ENCODE data around the gene SLIT3. TPM values are rescaled to one million over a fixed set of nuclear protein-coding genes. Genes with fewer than 3 reads are reported as not detected.

SLIT3 gene
- total and polyA plus RNA-seq, 10 of the 15 experiments (the other 5 are each of a cell fraction or from before 2014, with no cell fraction given) = 0.05 TPM; not detected in 9

DNA sequence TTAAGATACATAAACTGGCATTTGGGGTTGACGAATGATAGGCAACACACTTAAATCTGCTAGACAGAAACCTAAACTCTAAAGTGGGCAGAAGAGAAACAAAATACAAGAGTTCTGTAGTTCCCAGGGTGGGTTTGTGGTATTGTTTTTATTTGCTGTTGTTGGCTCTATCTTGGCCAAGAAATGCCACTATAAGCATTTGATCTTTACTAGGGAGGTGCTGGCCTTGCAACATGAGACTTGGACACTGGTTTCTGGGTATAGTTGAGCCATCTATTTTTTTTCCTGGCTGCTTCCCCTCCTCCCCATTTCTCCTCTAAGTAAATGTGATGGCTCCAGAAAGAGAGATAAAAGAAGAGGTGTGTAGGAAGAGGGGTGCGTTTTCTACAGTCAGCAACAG is 251.2 kb downstream of the SLIT3 start:
- in situ Hi-C loops (cut with MboI) = no loop called here
- H4K20me1 ChIP-seq (ENCODE audit: control insufficient read depth, insufficient read depth) = no peaks in the 10 kb centered on the region
- H3K4me1 ChIP-seq (ENCODE audit: control insufficient read depth, insufficient read depth, low read length) = no peaks in the 10 kb centered on the region
- H2AFZ ChIP-seq (ENCODE audit: control insufficient read depth, low read depth, low read length) = no peak overlapping the region
- no peaks in the 10 kb centered on the region for H3K9me3 ChIP-seq (replicated peaks; ENCODE audit: control insufficient read depth, insufficient read depth, low read length)
- no peaks in the 10 kb centered on the region for H3K36me3 ChIP-seq (ENCODE audit: control insufficient read depth in 2 of 2, insufficient read depth in 2 of 2, low read length in 1 of 2)
- ChIA-PET POLR2A (no interaction called here), SMC1A (ENCODE audit: uncharacterized antibody, unreplicated experiment) (no interaction called here), CTCF (interaction anchor here (1.2 kb wide), 1 partner anchor 8 kb away, joined by 3 read pairs; no protein-coding TSS in a partner anchor), RAD21 (ENCODE audit: unreplicated experiment) (no interaction called here)
- no peak overlapping the region for H3K4me3 ChIP-seq
- FAIRE-seq (no peak), DNase-seq (ENCODE audit: low read depth, low spot score) (no peak), ATAC-seq (no peak)
- TF ChIP-seq RFX5 (IDR thresholded peaks at IDR 0.05; ENCODE audit: low read depth, low read length) (no peak), BHLHE40 (IDR thresholded peaks at IDR 0.05; ENCODE audit: borderline replicate concordance in 1 of 2, low read depth in 2 of 2, low read length in 1 of 2) (no peak), NFYA (IDR thresholded peaks at IDR 0.05; ENCODE audit: borderline replicate concordance, low read depth, low read length) (no peak), YY1 (IDR thresholded peaks at IDR 0.05; ENCODE audit: low read depth, low read length) (no peak), E2F8 (IDR thresholded peaks at IDR 0.05; ENCODE audit: low read depth, partially characterized antibody) (no peak)
- H3K27me3 ChIP-seq (replicated peaks in 1 of 2; ENCODE audit: control insufficient read depth in 2 of 2, insufficient read depth in 2 of 2, low read length in 1 of 2) = peaks cover 2% of the 10 kb centered on the region in 2 experiments; a peak in 2 of 4 replicates
- BruUV-seq (replicated peaks) = no TSS peak
- no peak overlapping the region for H3K27ac ChIP-seq (ENCODE audit: control insufficient read depth, insufficient read depth)
- intact Hi-C loops (cut with micrococcal nuclease; ENCODE audit: unreplicated experiment) = no loop called here
- 44% methylated on average over 2 of the region's 2 CpGs for WGBS (ENCODE audit: insufficient coverage, insufficient replicate concordance, low lambda C conversion rate, missing lambda C conversion rate)
- H3K79me2 ChIP-seq (ENCODE audit: control insufficient read depth, insufficient read depth, low read length) = no peaks in the 10 kb centered on the region
- no peak overlapping the region for H3K9ac ChIP-seq (ENCODE audit: control insufficient read depth, insufficient read depth, low read length)
- H3K4me2 ChIP-seq (ENCODE audit: control insufficient read depth, insufficient read depth) = no peak overlapping the region
